ENCODE results near the gene RXFP4.

Gene RXFP4

DNA sequence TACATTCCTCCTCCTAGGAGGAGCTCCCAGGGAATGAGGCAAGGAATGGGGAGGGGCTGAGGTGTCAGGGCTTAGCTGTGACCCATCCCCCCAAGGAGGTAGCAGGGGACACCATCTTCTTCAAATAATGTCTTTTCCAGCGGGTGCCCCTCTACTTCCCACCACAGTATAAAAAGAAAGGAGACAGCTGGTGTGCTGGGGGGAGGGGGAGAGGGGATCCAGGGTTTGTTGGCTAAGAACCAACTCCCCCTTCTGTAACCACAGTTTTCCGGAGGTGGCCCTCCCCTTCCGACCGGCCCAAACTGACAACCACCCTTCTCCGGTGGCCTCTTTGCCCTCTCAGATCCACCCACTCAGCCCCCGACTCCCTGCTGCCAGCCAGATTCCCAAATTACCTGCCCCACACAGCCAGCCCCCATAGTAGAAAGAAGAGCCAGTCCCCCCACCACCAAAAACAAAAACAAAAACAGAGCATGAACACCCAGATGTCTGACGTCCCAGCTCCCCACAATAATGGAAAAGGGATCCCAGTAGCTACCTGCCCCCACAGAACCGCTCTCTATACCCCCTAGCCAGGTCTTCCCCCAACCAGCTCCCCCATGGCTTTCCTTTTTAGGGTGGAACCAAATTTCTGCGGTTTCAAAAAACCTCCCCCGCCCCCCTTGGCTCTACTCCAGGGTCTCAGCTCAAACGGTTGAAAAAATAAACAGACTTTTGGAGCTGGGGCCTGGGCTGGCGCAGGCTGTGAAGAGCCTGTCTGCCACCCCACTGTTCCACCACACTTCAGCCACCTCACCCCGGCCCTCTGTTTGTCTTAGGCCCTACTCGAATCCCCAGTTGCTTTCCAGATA is 34.8 kb downstream of the RXFP4 start:
- H3K27ac Mint-ChIP-seq, result peak overlapping the region; percentile 95 to 97 (median 96)
- H3K4me3 Mint-ChIP-seq, result peak overlapping the region; percentile 92 to 95 (median 95)
- no peaks in the 10 kb centered on the region for H3K27me3 Mint-ChIP-seq (ENCODE audit: low read depth)
- TF ChIP-seq CTCF (IDR thresholded peaks at IDR 0.05; ENCODE audit: unreplicated experiment in 3 of 3), result no peak
- no peaks in the 10 kb centered on the region for H3K9me3 Mint-ChIP-seq
- H3K36me3 Mint-ChIP-seq (ENCODE audit: low read depth), result no peaks in the 10 kb centered on the region
- peaks cover 74% of the 10 kb centered on the region for H3K4me1 Mint-ChIP-seq

GRCh38 chr1:155976913-155977689 is 35.7 kb downstream of the RXFP4 start:
- peak overlapping the region; percentile 95 to 97 (median 96) for H3K27ac Mint-ChIP-seq
- peaks cover 75% of the 10 kb centered on the region for H3K4me1 Mint-ChIP-seq
- H3K4me3 Mint-ChIP-seq, result peak overlapping the region; percentile 92 to 95 (median 95)
- no peaks in the 10 kb centered on the region for H3K36me3 Mint-ChIP-seq (ENCODE audit: low read depth)
- no peak for TF ChIP-seq CTCF (IDR thresholded peaks at IDR 0.05; ENCODE audit: unreplicated experiment in 3 of 3)
- no peaks in the 10 kb centered on the region for H3K9me3 Mint-ChIP-seq
- no peaks in the 10 kb centered on the region for H3K27me3 Mint-ChIP-seq (ENCODE audit: low read depth)

GRCh38 chr1:155977690-155978324 is 36.4 kb downstream of the RXFP4 start:
- Mint-ChIP-seq H3K27me3 (ENCODE audit: low read depth) (no peaks in the 10 kb centered on the region), H3K36me3 (ENCODE audit: low read depth) (no peaks in the 10 kb centered on the region), H3K4me1 (peaks cover 75% of the 10 kb centered on the region), H3K4me3 (peak overlapping the region; percentile 92 to 95 (median 95)), H3K9me3 (no peaks in the 10 kb centered on the region), H3K27ac (peak overlapping the region; percentile 95 to 97 (median 96))
- no peak for TF ChIP-seq CTCF (IDR thresholded peaks at IDR 0.05; ENCODE audit: unreplicated experiment in 3 of 3)

- Mint-ChIP-seq H3K4me1 (peaks cover 75% of the 10 kb centered on the region), H3K27me3 (ENCODE audit: low read depth) (peaks cover 4% of the 10 kb centered on the region), H3K4me3 (peak within 1 kb of the TSS; percentile 92 to 95 (median 95)), H3K9me3 (no peaks in the 10 kb centered on the region), H3K27ac (peak within 1 kb of the TSS; percentile 95 to 97 (median 96)), H3K36me3 (ENCODE audit: low read depth) (no peaks in the 10 kb centered on the region)
- TF ChIP-seq CTCF (IDR thresholded peaks at IDR 0.05; ENCODE audit: unreplicated experiment in 3 of 3), result peak in 2 of 3 experiments; percentile 18 to 37
These were observed 37.0 kb downstream of the RXFP4 start, which contains the start of gene ARHGEF2 for GRCh38 chr1:155978325-155978972. Gene ARHGEF2 (minus strand): TSS chr1:155978547. CDS start chr1:155978427, 120 bp downstream.

DNA sequence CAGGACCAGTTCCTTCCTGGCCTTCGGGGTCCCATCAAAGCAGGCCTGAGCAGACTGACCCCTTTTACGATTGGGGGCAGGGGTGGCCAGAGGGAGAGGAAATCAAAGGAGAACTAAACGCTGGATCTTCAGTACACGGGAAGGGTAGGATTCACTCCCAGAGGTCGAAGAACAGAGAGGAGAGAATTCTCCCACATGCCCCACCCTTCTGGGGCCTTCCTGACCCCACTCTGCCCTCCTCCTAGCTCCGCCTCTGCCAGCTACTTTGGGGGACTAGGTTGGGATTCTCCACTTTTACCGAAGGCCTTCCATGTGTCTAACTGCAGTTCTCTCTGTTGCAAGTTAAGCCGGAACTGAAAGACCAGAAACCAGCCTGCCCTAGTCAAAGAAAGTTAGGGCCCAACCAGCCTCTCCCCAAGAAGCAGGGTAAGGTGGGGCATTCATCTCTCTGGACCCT is 37.6 kb downstream of the RXFP4 start:
- Mint-ChIP-seq H3K4me1 (peaks cover 79% of the 10 kb centered on the region), H3K9me3 (no peaks in the 10 kb centered on the region), H3K27me3 (ENCODE audit: low read depth) (peaks cover 4% of the 10 kb centered on the region), H3K27ac (peak overlapping the region; percentile 95 to 96 (median 96)), H3K36me3 (ENCODE audit: low read depth) (no peaks in the 10 kb centered on the region), H3K4me3 (peak overlapping the region; percentile 92 to 95 (median 95))
- no peak for TF ChIP-seq CTCF (IDR thresholded peaks at IDR 0.05; ENCODE audit: unreplicated experiment in 3 of 3)
